ENCODE measurements around the gene CCL26.

GRCh38 chr7:75798770-75799169, 26.8 kb upstream of the CCL26 start:
- TF ChIP-seq POLR2A (IDR thresholded peaks at IDR 0.05), result no peak
- TF ChIP-seq CTCF (IDR thresholded peaks at IDR 0.05 in 4 of 5, conservative IDR thresholded peaks at IDR 0.05 in 1 of 5), result no peak
